ENCODE measurements around the gene EPG5. TPM values are rescaled to one million over a fixed set of nuclear protein-coding genes. Genes with fewer than 3 reads are reported as not detected.
"Not testable (repeated sequence)": the region's sequence is repeated elsewhere in the genome, so short reads cannot be mapped to it uniquely, and the experiment has no call there.

The EPG5 gene
- total RNA-seq, 1 experiment from 2014 or later: 16.7 TPM

DNA sequence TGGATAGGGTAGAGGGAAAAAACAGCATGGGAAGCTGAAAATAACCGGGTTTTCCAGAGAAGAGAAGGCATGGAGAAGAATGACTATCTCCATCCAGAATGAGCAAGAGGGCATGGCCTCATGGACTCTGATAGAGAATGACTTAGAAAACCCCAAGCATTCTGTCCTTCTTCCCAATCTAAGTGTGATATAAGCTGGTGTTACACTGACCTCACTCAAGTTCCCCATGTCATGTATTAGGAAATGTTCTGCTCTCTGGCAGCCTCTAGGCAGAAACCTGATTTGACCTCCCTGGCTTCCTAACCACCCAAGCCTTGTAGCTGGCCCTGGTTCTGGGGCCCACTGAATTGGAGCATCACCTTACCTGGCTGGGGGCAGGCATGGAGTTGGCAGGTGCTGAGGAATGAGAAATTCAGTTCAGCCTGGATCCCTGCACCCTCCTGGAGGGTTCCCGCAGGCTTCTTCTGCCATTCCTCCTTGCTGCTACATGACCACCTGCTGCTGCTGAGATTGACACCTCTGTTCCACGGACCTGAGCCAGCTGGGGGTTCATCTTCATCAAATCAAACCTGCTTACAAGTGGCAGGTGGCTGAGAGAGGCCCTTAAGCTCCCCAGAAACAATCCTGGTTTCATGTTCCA lies 146.9 kb downstream of the EPG5 start:
- POLR2A ChIA-PET (ENCODE audit: low non-redundant PET): no interaction called here
- intact Hi-C loops (cut with micrococcal nuclease; ENCODE audit: unreplicated experiment): no loop called here
- BruUV-seq (replicated peaks): no TSS peak

DNA sequence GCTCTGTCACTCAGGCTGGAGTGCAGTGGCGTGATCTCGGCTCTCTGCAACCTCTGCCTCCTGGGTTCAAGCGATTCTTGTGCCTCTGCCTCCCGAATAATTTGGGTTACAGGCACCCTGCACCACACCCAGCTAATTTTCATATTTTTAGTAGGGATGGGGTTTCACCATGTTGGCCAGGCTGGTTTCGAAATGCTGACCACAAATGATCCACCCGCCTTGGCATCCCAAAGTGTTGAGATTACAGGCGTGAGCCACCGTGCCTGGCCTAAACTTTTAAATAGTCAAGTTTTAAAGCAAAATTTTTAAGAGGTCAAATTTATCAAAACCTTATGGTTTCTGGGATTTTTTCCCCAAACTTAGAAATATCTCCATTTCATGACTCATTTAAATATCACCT lies 148.4 kb downstream of the EPG5 start:
- H3K4me1 ChIP-seq (ENCODE audit: insufficient read depth, low read length, poor library complexity, severe bottlenecking); H3K4me3 ChIP-seq (ENCODE audit: low read depth, low read length, poor library complexity, severe bottlenecking); H3K9me3 ChIP-seq (ENCODE audit: low read depth, low read length, poor library complexity, severe bottlenecking); H3K36me3 ChIP-seq (ENCODE audit: insufficient read depth, low read length, poor library complexity, severe bottlenecking); POLR2A ChIA-PET (ENCODE audit: low non-redundant PET); DNase-seq (ENCODE audit: low spot score); H3K27ac ChIP-seq (ENCODE audit: low read depth, low read length, poor library complexity, severe bottlenecking); BruUV-seq (replicated peaks); CTCF ChIA-PET; intact Hi-C loops (cut with micrococcal nuclease; ENCODE audit: unreplicated experiment); H3K27me3 ChIP-seq (replicated peaks; ENCODE audit: insufficient read depth, low read depth, low read length, poor library complexity): not testable (repeated sequence)

More for the DNA sequence above, 146.9 kb downstream of the EPG5 start:
- no peaks in the 10 kb centered on the region for H3K9me3 ChIP-seq (ENCODE audit: low read depth, low read length, poor library complexity, severe bottlenecking)
- H3K27ac ChIP-seq (ENCODE audit: low read depth, low read length, poor library complexity, severe bottlenecking): no peak overlapping the region
- DNase-seq (ENCODE audit: low spot score): no peak
- H3K27me3 ChIP-seq (replicated peaks; ENCODE audit: insufficient read depth, low read depth, low read length, poor library complexity): no peaks in the 10 kb centered on the region
- H3K4me3 ChIP-seq (ENCODE audit: low read depth, low read length, poor library complexity, severe bottlenecking): no peak overlapping the region
- CTCF ChIA-PET: no interaction called here
- H3K36me3 ChIP-seq (ENCODE audit: insufficient read depth, low read length, poor library complexity, severe bottlenecking): no peaks in the 10 kb centered on the region
- H3K4me1 ChIP-seq (ENCODE audit: insufficient read depth, low read length, poor library complexity, severe bottlenecking): no peaks in the 10 kb centered on the region
- TF ChIP-seq EZH2 (IDR thresholded peaks at IDR 0.05; ENCODE audit: borderline replicate concordance, low read depth, low read length, poor library complexity, severe bottlenecking): no peak

DNA sequence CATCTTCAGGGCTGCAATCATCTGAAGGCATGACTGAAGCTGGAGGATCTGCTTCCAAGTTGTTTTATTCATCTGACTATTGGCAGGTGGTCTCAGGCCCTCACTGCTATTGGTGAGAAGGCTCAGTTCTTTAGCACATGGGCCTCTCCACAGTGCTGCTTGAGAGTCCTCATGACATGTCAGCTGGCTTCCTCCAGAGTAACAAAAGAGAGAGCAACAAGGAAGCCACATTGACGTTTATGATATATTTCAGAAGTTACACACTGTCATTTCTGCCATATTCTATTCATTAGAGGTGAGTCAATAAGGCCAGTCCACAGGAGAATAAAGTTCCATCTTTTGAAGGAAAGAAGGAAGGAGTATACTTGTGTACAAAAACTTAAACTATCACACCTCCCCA lies 149.6 kb downstream of the EPG5 start:
- Histone ChIP-seq H3K36me3 (ENCODE audit: insufficient read depth, low read length, poor library complexity, severe bottlenecking) (no peaks in the 10 kb centered on the region), H3K4me3 (ENCODE audit: low read depth, low read length, poor library complexity, severe bottlenecking) (no peak overlapping the region), H3K27ac (ENCODE audit: low read depth, low read length, poor library complexity, severe bottlenecking) (no peak overlapping the region), H3K27me3 (replicated peaks; ENCODE audit: insufficient read depth, low read depth, low read length, poor library complexity) (no peaks in the 10 kb centered on the region), H3K9me3 (ENCODE audit: low read depth, low read length, poor library complexity, severe bottlenecking) (no peaks in the 10 kb centered on the region), H3K4me1 (ENCODE audit: insufficient read depth, low read length, poor library complexity, severe bottlenecking) (no peaks in the 10 kb centered on the region)
- ChIA-PET POLR2A (ENCODE audit: low non-redundant PET) (no interaction called here), CTCF (no interaction called here)
- BruUV-seq (replicated peaks): no TSS peak
- no peak for DNase-seq (ENCODE audit: low spot score)
- TF ChIP-seq, protein P1, sequence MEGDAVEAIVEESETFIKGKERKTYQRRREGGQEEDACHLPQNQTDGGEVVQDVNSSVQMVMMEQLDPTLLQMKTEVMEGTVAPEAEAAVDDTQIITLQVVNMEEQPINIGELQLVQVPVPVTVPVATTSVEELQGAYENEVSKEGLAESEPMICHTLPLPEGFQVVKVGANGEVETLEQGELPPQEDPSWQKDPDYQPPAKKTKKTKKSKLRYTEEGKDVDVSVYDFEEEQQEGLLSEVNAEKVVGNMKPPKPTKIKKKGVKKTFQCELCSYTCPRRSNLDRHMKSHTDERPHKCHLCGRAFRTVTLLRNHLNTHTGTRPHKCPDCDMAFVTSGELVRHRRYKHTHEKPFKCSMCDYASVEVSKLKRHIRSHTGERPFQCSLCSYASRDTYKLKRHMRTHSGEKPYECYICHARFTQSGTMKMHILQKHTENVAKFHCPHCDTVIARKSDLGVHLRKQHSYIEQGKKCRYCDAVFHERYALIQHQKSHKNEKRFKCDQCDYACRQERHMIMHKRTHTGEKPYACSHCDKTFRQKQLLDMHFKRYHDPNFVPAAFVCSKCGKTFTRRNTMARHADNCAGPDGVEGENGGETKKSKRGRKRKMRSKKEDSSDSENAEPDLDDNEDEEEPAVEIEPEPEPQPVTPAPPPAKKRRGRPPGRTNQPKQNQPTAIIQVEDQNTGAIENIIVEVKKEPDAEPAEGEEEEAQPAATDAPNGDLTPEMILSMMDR (conservative IDR thresholded peaks at IDR 0.05; ENCODE audit: low read depth, low read length): no peak
- no peak for TF ChIP-seq EZH2 (IDR thresholded peaks at IDR 0.05; ENCODE audit: borderline replicate concordance, low read depth, low read length, poor library complexity, severe bottlenecking)
- intact Hi-C loops (cut with micrococcal nuclease; ENCODE audit: unreplicated experiment): no loop called here

DNA sequence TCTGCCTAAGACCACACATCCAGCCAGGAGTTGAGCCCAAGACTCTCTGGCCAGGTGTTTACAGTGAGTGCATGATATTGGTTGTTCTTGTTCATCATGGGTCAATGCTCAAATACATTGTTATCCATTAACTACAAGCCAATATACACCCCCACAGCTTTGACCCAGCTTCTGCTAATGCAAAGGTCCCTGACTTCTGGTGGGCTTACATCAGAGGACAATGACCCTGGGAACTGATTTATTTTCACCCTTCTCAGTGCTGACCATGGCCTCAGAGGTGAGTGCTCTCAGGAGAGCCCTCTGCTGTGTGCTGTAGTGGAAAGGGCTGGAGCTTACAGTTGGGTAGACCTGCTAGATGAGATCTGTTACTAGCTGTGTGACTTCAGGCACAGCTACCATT lies 152.4 kb downstream of the EPG5 start:
- POLR2A ChIA-PET (ENCODE audit: low non-redundant PET); H3K4me1 ChIP-seq (ENCODE audit: insufficient read depth, low read length, poor library complexity, severe bottlenecking); CTCF ChIA-PET; DNase-seq (ENCODE audit: low spot score); H3K9me3 ChIP-seq (ENCODE audit: low read depth, low read length, poor library complexity, severe bottlenecking); intact Hi-C loops (cut with micrococcal nuclease; ENCODE audit: unreplicated experiment); H3K27ac ChIP-seq (ENCODE audit: low read depth, low read length, poor library complexity, severe bottlenecking); H3K4me3 ChIP-seq (ENCODE audit: low read depth, low read length, poor library complexity, severe bottlenecking); BruUV-seq (replicated peaks); H3K27me3 ChIP-seq (replicated peaks; ENCODE audit: insufficient read depth, low read depth, low read length, poor library complexity); H3K36me3 ChIP-seq (ENCODE audit: insufficient read depth, low read length, poor library complexity, severe bottlenecking): not testable (repeated sequence)
